ENCODE measurements around the gene TBATA. TPM values are rescaled to one million over a fixed set of nuclear protein-coding genes. Genes with fewer than 3 reads are reported as not detected.
A peak's percentile ranks its signal among the peaks of the same experiment; 100 is the strongest.

TBATA gene
- total RNA-seq, 2 experiments from 2014 or later: not detected

DNA sequence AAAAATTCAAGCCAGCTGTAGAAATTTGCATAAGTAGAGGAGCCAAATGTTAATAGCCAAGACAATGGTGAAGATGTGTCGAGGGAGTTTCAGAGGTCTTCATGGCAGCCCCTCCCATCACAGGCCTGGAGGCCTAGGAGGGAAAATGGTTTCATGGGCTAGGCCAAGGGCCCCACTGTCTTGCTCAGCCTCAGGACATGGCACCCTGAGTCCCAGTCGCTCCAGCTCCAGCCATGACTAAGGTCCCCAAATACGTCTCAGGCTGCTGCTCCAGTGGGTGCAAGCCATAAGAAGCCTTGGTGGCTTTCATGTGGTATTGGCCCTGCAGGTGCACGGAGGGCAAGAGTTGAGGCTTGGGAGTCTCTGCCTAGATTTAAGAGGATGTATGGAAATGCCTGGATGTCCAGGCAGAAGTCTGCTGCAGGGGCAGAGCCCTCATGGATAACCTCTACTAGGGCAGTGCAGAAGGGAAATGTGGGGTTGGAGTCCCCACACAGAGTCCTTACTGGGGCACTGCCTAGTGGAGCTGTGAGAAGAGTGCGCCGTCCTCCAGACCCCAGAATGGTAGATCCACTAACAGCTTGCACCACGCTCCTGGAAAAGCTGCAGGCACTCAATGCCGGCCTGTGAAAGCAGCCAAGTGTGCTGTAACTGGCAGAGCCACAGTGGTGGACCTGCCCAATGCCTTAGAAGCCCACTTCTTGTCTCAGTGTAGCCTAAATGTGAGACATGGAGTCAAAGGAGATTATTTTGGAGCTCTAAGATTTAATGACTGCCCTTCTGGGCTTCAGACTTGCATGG lies 19.2 kb downstream of the TBATA start:
- no peaks in the 10 kb centered on the region for H3K36me3 Mint-ChIP-seq (ENCODE audit: low read depth)
- no peaks in the 10 kb centered on the region for H3K4me1 Mint-ChIP-seq (ENCODE audit: low read depth)
- CTCF ChIA-PET: no interaction called here
- intact Hi-C loops (cut with micrococcal nuclease): no loop called here
- H3K27ac Mint-ChIP-seq: no peak overlapping the region
- no peak for DNase-seq
- no peak overlapping the region for H3K4me3 Mint-ChIP-seq
- peaks cover 3% of the 10 kb centered on the region for H3K9me3 Mint-ChIP-seq
- H3K27me3 Mint-ChIP-seq (ENCODE audit: low read depth): no peaks in the 10 kb centered on the region

DNA sequence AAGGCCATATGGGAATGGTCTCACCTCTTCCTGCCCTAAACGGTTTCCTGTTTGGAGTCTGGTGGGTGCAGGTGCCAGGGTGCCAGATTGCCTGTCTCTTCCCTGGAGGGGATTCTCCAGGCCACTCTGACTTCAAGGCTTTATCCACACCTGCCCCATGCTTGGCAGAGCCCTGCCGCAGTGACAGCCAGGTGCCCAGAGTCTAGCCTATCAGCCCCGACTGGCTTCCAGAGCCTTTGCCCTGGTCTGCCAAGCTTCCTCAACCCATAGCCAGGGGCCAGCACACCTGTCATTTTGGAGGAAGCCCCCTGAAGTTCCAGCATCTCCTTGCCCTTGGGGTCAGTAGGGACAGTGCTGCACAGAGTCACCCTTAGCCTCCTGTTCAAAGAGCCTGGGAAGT lies 21.6 kb downstream of the TBATA start:
- Mint-ChIP-seq H3K4me1 (ENCODE audit: low read depth) (peaks cover 7% of the 10 kb centered on the region), H3K4me3 (no peak overlapping the region), H3K36me3 (ENCODE audit: low read depth) (no peaks in the 10 kb centered on the region), H3K27me3 (ENCODE audit: low read depth) (no peaks in the 10 kb centered on the region), H3K27ac (no peak overlapping the region), H3K9me3 (peaks cover 3% of the 10 kb centered on the region)
- CTCF ChIA-PET: interaction anchor here (1.4 kb wide), 1 partner anchor 214 kb away, joined by 3 read pairs; no protein-coding TSS in a partner anchor
- intact Hi-C loops (cut with micrococcal nuclease): loop anchor here (5.0 kb wide), 1 partner anchor 119 kb away; no protein-coding TSS in a partner anchor
- DNase-seq: no peak

GRCh38 chr10:70762441-70763175 lies 22.6 kb downstream of the TBATA start:
- H3K27me3 Mint-ChIP-seq (ENCODE audit: low read depth): no peaks in the 10 kb centered on the region

DNA sequence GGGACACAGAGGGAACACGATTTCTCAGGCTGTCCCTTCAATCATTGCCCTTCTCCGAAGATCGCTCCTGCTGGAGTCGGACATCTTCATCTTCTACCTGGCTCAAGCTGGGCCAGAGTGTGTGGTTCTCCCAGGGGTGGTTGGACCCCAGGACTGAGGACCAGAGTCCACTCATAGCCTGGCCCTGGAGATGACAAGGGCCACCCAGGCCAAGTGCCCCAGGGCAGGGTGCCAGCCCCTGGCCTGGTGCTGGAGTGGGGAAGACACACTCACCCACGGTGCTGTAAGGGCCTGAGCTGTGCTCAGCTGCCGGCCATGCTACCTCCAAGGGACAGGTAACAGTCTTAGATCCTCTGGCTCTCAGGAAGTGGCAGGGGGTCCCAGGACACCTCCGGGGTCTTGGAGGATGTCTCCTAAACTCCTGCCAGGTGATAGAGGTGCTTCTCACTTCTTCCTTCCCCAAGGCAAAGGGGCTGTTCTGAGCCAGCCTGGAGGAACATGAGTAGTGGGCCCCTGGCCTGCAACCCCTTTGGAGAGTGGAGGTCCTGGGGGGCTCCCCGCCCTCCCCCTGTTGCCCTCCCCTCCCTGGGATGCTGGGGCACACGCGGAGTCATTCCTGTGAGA lies 23.3 kb downstream of the TBATA start:
- no peak for DNase-seq
- Mint-ChIP-seq H3K27ac (no peak overlapping the region), H3K36me3 (ENCODE audit: low read depth) (no peaks in the 10 kb centered on the region), H3K27me3 (ENCODE audit: low read depth) (no peaks in the 10 kb centered on the region), H3K4me1 (ENCODE audit: low read depth) (peaks cover 7% of the 10 kb centered on the region), H3K9me3 (peaks cover 3% of the 10 kb centered on the region), H3K4me3 (no peak overlapping the region)
- CTCF ChIA-PET: interaction anchor here (2.0 kb wide), 1 partner anchor 212 kb away, joined by 6 read pairs; no protein-coding TSS in a partner anchor
- intact Hi-C loops (cut with micrococcal nuclease): loop anchor here (5.0 kb wide), 1 partner anchor 120 kb away; no protein-coding TSS in a partner anchor

More at GRCh38 chr10:70762441-70763175, 22.6 kb downstream of the TBATA start:
- DNase-seq: no peak
- H3K4me1 Mint-ChIP-seq (ENCODE audit: low read depth): peaks cover 7% of the 10 kb centered on the region
- intact Hi-C loops (cut with micrococcal nuclease): loop anchor here (5.0 kb wide), 1 partner anchor 120 kb away; no protein-coding TSS in a partner anchor
- H3K9me3 Mint-ChIP-seq: peaks cover 3% of the 10 kb centered on the region
- CTCF ChIA-PET: interaction anchor here (1.4 to 2.0 kb wide), 2 partner anchors 213 kb away, joined by 3 to 6 read pairs; no protein-coding TSS in a partner anchor
- no peaks in the 10 kb centered on the region for H3K36me3 Mint-ChIP-seq (ENCODE audit: low read depth)
- H3K4me3 Mint-ChIP-seq: no peak overlapping the region
- no peak overlapping the region for H3K27ac Mint-ChIP-seq

DNA sequence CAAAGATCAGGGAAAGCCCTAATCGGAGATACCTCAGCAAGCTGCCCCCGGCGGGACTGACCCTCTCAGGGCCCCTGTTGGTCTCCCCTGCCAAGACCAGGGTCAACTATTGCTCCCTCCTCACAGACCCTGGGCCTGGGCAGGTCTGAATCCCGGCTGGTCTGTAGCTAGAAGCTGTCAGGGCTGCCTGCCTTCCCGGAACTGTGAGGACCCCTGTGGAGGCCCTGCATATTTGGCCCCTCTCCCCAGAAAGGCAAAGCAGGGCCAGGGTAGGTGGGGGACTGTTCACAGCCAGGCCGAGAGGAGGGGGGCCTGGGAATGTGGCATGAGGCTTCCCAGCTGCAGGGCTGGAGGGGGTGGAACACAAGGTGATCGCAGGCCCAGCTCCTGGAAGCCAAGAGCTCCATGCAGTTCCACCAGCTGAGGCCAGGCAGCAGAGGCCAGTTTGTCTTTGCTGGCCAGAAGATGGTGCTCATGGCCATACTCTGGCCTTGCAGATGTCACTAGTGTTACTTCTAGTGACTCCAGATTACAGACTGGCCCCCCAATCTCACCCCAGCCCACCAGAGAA lies 24.1 kb downstream of the TBATA start:
- no peak for DNase-seq
- Mint-ChIP-seq H3K27me3 (ENCODE audit: low read depth) (no peaks in the 10 kb centered on the region), H3K9me3 (peaks cover 3% of the 10 kb centered on the region), H3K4me1 (ENCODE audit: low read depth) (peaks cover 7% of the 10 kb centered on the region), H3K27ac (no peak overlapping the region), H3K36me3 (ENCODE audit: low read depth) (no peaks in the 10 kb centered on the region), H3K4me3 (no peak overlapping the region)
- CTCF ChIA-PET: interaction anchor here (0.6 to 3.1 kb wide), 4 partner anchors 10 to 213 kb away, joined by 3 to 10 read pairs (median 5); no protein-coding TSS in a partner anchor
- intact Hi-C loops (cut with micrococcal nuclease): loop anchor here (5.0 kb wide), 1 partner anchor 121 kb away; no protein-coding TSS in a partner anchor

- CTCF ChIA-PET: interaction anchor here (1.1 to 3.1 kb wide), 6 partner anchors 10 to 211 kb away, joined by 3 to 27 read pairs (median 6); no protein-coding TSS in a partner anchor
- H3K4me1 Mint-ChIP-seq (ENCODE audit: low read depth): peaks cover 7% of the 10 kb centered on the region
- no peak overlapping the region for H3K27ac Mint-ChIP-seq
- no peaks in the 10 kb centered on the region for H3K27me3 Mint-ChIP-seq (ENCODE audit: low read depth)
- intact Hi-C loops (cut with micrococcal nuclease): loop anchor here (5.0 kb wide), 1 partner anchor 122 kb away; no protein-coding TSS in a partner anchor
- no peaks in the 10 kb centered on the region for H3K9me3 Mint-ChIP-seq
- no peak for DNase-seq
- H3K36me3 Mint-ChIP-seq (ENCODE audit: low read depth): no peaks in the 10 kb centered on the region
- no peak overlapping the region for H3K4me3 Mint-ChIP-seq
Observed at GRCh38 chr10:70760271-70760787, 24.8 kb downstream of the TBATA start.

- intact Hi-C loops (cut with micrococcal nuclease): loop anchor here (1.0 to 10.0 kb wide), 6 partner anchors 123 to 375 kb away; partner anchors contain the start of gene LRRC20
- Mint-ChIP-seq H3K27ac (no peak overlapping the region), H3K27me3 (ENCODE audit: low read depth) (no peaks in the 10 kb centered on the region)
Observed at GRCh38 chr10:70759781-70760180, 25.4 kb downstream of the TBATA start.

DNA sequence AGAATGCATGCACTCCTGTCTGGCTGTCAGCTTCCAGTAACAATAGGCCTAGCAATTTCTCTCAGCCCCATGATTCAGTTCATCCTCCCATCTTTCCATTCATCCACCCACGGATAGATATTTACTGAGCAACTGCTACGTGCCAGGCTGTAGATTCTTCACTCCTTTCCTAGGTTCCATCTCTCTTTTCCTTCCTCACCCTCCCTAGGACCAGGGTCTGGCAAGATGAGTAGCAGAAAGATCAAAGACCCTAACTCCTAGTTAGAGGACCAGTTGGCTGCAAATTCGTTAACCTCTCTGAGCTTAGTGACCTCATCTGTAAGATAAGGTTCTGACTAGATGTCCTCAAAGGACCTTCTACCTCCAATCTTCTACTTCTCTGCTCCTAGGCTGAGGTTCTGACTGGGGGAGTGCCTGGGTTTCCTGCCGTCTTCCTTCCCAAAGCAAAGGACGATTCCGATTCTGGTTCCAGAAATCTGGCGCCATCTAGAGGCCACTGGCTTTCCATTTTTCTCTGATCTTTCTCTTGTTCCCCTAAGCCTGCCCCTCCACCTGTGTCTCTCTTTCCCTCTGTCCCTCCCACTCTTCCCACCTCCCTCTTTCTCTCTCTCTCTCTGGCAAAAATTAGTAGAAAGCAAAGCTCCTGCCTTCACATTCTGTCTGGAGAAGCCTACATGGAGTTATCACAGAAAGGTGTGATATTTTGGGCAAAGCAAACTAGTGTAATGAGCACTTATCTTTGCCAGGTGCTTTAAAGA lies 26.2 kb downstream of the TBATA start:
- peak; percentile 84 for DNase-seq
- Mint-ChIP-seq H3K4me1 (ENCODE audit: low read depth) (peaks cover 7% of the 10 kb centered on the region), H3K9me3 (no peaks in the 10 kb centered on the region), H3K27ac (no peak overlapping the region), H3K36me3 (ENCODE audit: low read depth) (no peaks in the 10 kb centered on the region), H3K4me3 (no peak overlapping the region), H3K27me3 (ENCODE audit: low read depth) (no peaks in the 10 kb centered on the region)
- intact Hi-C loops (cut with micrococcal nuclease): loop anchor here (1.0 to 10.0 kb wide), 5 partner anchors 140 to 374 kb away; partner anchors contain the start of gene LRRC20
- CTCF ChIA-PET: interaction anchor here (0.6 to 3.1 kb wide), 25 partner anchors 8 to 1133 kb away, joined by 3 to 27 read pairs (median 3); no protein-coding TSS in a partner anchor

More at GRCh38 chr10:70759781-70760180, 25.4 kb downstream of the TBATA start:
- CTCF ChIA-PET: interaction anchor here (0.7 to 3.1 kb wide), 9 partner anchors 9 to 392 kb away, joined by 3 to 27 read pairs (median 8); no protein-coding TSS in a partner anchor
- H3K9me3 Mint-ChIP-seq: no peaks in the 10 kb centered on the region
- no peak for DNase-seq
- H3K4me1 Mint-ChIP-seq (ENCODE audit: low read depth): peaks cover 7% of the 10 kb centered on the region
- no peak overlapping the region for H3K4me3 Mint-ChIP-seq
- H3K36me3 Mint-ChIP-seq (ENCODE audit: low read depth): no peaks in the 10 kb centered on the region

- intact Hi-C loops (cut with micrococcal nuclease): loop anchor here (2.0 to 10.0 kb wide), 2 partner anchors 139 to 373 kb away; partner anchors contain the start of gene LRRC20
- peaks cover 7% of the 10 kb centered on the region for H3K4me1 Mint-ChIP-seq (ENCODE audit: low read depth)
- CTCF ChIA-PET: interaction anchor here (1.0 to 2.1 kb wide), 7 partner anchors 14 to 383 kb away, joined by 3 to 27 read pairs (median 8); no protein-coding TSS in a partner anchor
- no peak for DNase-seq
- H3K27me3 Mint-ChIP-seq (ENCODE audit: low read depth): no peaks in the 10 kb centered on the region
- no peaks in the 10 kb centered on the region for H3K9me3 Mint-ChIP-seq
- no peaks in the 10 kb centered on the region for H3K36me3 Mint-ChIP-seq (ENCODE audit: low read depth)
- H3K27ac Mint-ChIP-seq: no peak overlapping the region
- H3K4me3 Mint-ChIP-seq: no peak overlapping the region
Observed at GRCh38 chr10:70757856-70758255, 27.3 kb downstream of the TBATA start.

GRCh38 chr10:70756700-70757360 lies 28.3 kb downstream of the TBATA start:
- H3K36me3 Mint-ChIP-seq (ENCODE audit: low read depth): no peaks in the 10 kb centered on the region
- CTCF ChIA-PET: interaction anchor here (0.5 to 1.0 kb wide), 3 partner anchors 198 to 207 kb away, joined by 3 to 4 read pairs (median 4); no protein-coding TSS in a partner anchor
- intact Hi-C loops (cut with micrococcal nuclease): loop anchor here (10.0 kb wide), 1 partner anchor 372 kb away; the partner anchor contains the start of gene LRRC20
- H3K4me3 Mint-ChIP-seq: no peak overlapping the region
- H3K9me3 Mint-ChIP-seq: no peaks in the 10 kb centered on the region
- no peaks in the 10 kb centered on the region for H3K27me3 Mint-ChIP-seq (ENCODE audit: low read depth)
- DNase-seq: no peak
- H3K4me1 Mint-ChIP-seq (ENCODE audit: low read depth): peaks cover 7% of the 10 kb centered on the region
- no peak overlapping the region for H3K27ac Mint-ChIP-seq

Data from activated naive CD4-positive, alpha-beta T cell treated with anti-CD3 and anti-CD28 coated beads for 36 hours (primary cell).